Keratinocyte (primary cell): ENCODE data around the gene BOLA3. TPM values are rescaled to one million over a fixed set of nuclear protein-coding genes. Genes with fewer than 3 reads are reported as not detected.

Experiments used
- DNase-seq: peaks from one replicate; pipeline ENCODE4 v3.0.0-alpha.2; 2011; ENCODE audit warnings: low read depth, missing footprints, low spot score
- FAIRE-seq: peaks from 2 replicates; lab custom pipeline; 2011; peaks lifted over from hg19 to GRCh38; lab: Jason Lieb, UNC
- H2AFZ ChIP-seq: 2 replicates; pipeline ENCODE4 v1.6.0; 2012; ENCODE audit warnings: low read length, control low read depth, inconsistent platforms; ENCODE audit not compliant: control insufficient read depth
- H3K27ac ChIP-seq: 2 replicates; pipeline ENCODE4 v1.5.1; 2011; ENCODE audit warnings: low read length; ENCODE audit not compliant: control insufficient read depth, insufficient read depth
- H3K27me3 ChIP-seq: 3 replicates; pipeline ENCODE4 v1.6.0; 2011; ENCODE audit warnings: low read length; ENCODE audit not compliant: control insufficient read depth, insufficient read depth; ENCODE audit errors: extremely low read depth
- H3K36me3 ChIP-seq, 2 experiments: 2 replicates in 1 of 2; 3 replicates in 1 of 2; pipeline ENCODE4 v1.5.1; 2011; ENCODE audit warnings: low read length in 2 of 2, mild to moderate bottlenecking in 1 of 2; ENCODE audit not compliant: control insufficient read depth in 2 of 2, insufficient read depth in 2 of 2; ENCODE audit errors: extremely low read depth in 1 of 2
- H3K4me1 ChIP-seq: 3 replicates; pipeline ENCODE4 v1.5.1; 2011; ENCODE audit warnings: low read length; ENCODE audit not compliant: control insufficient read depth, insufficient read depth; ENCODE audit errors: extremely low read depth
- H3K4me2 ChIP-seq: 3 replicates; pipeline ENCODE4 v1.6.0; 2011; ENCODE audit warnings: low read depth, low read length; ENCODE audit not compliant: control insufficient read depth, insufficient read depth; ENCODE audit errors: extremely low read depth
- H3K4me3 ChIP-seq, 3 experiments: fragments of 200-600 bp in 1 of 3; sonication (generic) in 1 of 3; 2 replicates in 2 of 3; 3 replicates in 1 of 3; pipeline ENCODE4 v1.5.1; 2011 to 2016; ENCODE audit warnings: low read length in 3 of 3, mild to moderate bottlenecking in 3 of 3, control low read depth in 2 of 3, inconsistent platforms in 1 of 3, low read depth in 1 of 3, mixed read lengths in 1 of 3, mixed run types in 1 of 3, moderate library complexity in 1 of 3; ENCODE audit not compliant: control insufficient read depth in 2 of 3, insufficient read depth in 2 of 3; ENCODE audit errors: extremely low read depth in 1 of 3
- H3K79me2 ChIP-seq: 2 replicates; pipeline ENCODE4 v1.6.0; 2012; ENCODE audit warnings: low read length; ENCODE audit not compliant: control insufficient read depth, insufficient read depth
- H3K9ac ChIP-seq: 3 replicates; pipeline ENCODE4 v1.6.0; 2011; ENCODE audit warnings: low read length; ENCODE audit not compliant: control insufficient read depth, insufficient read depth; ENCODE audit errors: extremely low read depth
- H3K9me1 ChIP-seq: 3 replicates; pipeline ENCODE4 v1.6.0; 2011; ENCODE audit warnings: low read length; ENCODE audit not compliant: control insufficient read depth, insufficient read depth; ENCODE audit errors: extremely low read depth
- H3K9me3 ChIP-seq: 2 replicates; pipeline ENCODE4 v1.5.1; 2012; ENCODE audit warnings: low read depth, low read length; ENCODE audit not compliant: control insufficient read depth
- H4K20me1 ChIP-seq: 3 replicates; pipeline ENCODE4 v1.6.0; 2011; ENCODE audit warnings: low read length; ENCODE audit not compliant: control insufficient read depth, insufficient read depth; ENCODE audit errors: extremely low read depth
- EZH2 ChIP-seq: IDR thresholded peaks from one replicate; pipeline ENCODE4 v1.6.1; 2012; ENCODE audit warnings: inconsistent platforms, mild to moderate bottlenecking, low read length, moderate library complexity
- dilution Hi-C: fragments of 300-500 bp; cut with MboI; formaldehyde crosslinking; loops from one replicate; pipeline ENCODE4 v1.7.0; 2020; ENCODE audit warnings: low sequenced_read_pairs; ENCODE audit not compliant: extremely low pct_ligation_motif_present
- polyA plus RNA-seq, 5 experiments: library from polyadenylated mRNA; depleted of rRNA in 3 of 5; stranded (reverse) in 3 of 5; stranded (forward) in 1 of 5; unstranded in 1 of 5; fragments of >200 nt; gene quantifications; 1 replicate in 1 of 5; 2 replicates in 3 of 5; 3 replicates in 1 of 5; pipeline versions ENCODE4 v1.2.1 to v1.2.3, GENCODE V29; 2011 to 2012; ENCODE audit warnings: missing spikeins in 2 of 5, low read depth in 1 of 5, low replicate concordance in 1 of 5
- TF ChIP-seq, protein P1 (sequence below), 3 experiments: IDR thresholded peaks in 1 of 3; conservative IDR thresholded peaks in 1 of 3; optimal IDR thresholded peaks in 1 of 3; 2 replicates in 2 of 3; 3 replicates in 1 of 3; pipeline versions ENCODE3 to v1.5.1; 2011; ENCODE audit warnings: low read length in 3 of 3, mild to moderate bottlenecking in 3 of 3, moderate library complexity in 2 of 3, control low read depth in 1 of 3, inconsistent platforms in 1 of 3; ENCODE audit not compliant: insufficient read depth in 2 of 3; ENCODE audit errors: extremely low read depth in 1 of 3

Gene BOLA3
- polyA plus RNA-seq, 1 donor (not counting 4 experiments of a cell fraction or from before 2014, with no cell fraction given): 116 TPM

DNA sequence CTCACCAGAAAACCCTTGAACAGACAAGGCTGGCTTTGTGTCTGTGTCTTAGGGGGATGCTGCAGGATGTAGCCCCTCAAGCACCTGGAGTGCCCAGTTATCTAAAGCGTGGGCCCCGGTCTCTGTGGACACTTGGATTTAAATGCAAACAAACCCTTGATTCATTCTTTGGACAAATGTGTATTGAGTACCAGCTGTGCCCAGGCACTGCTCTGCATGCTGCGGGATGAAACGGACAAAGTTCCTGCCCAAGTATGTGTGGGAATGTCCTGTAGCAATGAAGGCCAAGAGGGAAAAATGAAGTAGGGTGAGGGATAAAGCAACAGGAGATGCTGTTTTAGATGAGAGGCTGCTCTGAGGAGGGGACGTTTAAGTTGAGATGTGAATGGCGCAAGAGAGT, 53.9 kb downstream of the BOLA3 start:
- H3K27ac ChIP-seq: no peak overlapping the region
- no peaks in the 10 kb centered on the region for H3K9me1 ChIP-seq
- no peaks in the 10 kb centered on the region for H4K20me1 ChIP-seq
- no peak for TF ChIP-seq EZH2
- TF ChIP-seq, protein P1, sequence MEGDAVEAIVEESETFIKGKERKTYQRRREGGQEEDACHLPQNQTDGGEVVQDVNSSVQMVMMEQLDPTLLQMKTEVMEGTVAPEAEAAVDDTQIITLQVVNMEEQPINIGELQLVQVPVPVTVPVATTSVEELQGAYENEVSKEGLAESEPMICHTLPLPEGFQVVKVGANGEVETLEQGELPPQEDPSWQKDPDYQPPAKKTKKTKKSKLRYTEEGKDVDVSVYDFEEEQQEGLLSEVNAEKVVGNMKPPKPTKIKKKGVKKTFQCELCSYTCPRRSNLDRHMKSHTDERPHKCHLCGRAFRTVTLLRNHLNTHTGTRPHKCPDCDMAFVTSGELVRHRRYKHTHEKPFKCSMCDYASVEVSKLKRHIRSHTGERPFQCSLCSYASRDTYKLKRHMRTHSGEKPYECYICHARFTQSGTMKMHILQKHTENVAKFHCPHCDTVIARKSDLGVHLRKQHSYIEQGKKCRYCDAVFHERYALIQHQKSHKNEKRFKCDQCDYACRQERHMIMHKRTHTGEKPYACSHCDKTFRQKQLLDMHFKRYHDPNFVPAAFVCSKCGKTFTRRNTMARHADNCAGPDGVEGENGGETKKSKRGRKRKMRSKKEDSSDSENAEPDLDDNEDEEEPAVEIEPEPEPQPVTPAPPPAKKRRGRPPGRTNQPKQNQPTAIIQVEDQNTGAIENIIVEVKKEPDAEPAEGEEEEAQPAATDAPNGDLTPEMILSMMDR (optimal IDR thresholded peaks at IDR 0.05 in 1 of 3, IDR thresholded peaks at IDR 0.05 in 1 of 3, conservative IDR thresholded peaks at IDR 0.05 in 1 of 3; ENCODE audit: extremely low read depth in 1 of 3, insufficient read depth in 2 of 3, low read length in 3 of 3): no peak
- H3K4me2 ChIP-seq: no peak overlapping the region
- no peaks in the 10 kb centered on the region for H3K4me1 ChIP-seq
- H2AFZ ChIP-seq: no peak overlapping the region
- H3K9ac ChIP-seq: no peak overlapping the region
- H3K4me3 ChIP-seq: no peak overlapping the region
- peaks cover 22 to 34% of the 10 kb centered on the region in 2 experiments for H3K36me3 ChIP-seq
- FAIRE-seq (no peak), DNase-seq (no peak)
- no peaks in the 10 kb centered on the region for H3K79me2 ChIP-seq
- no peaks in the 10 kb centered on the region for H3K27me3 ChIP-seq
- H3K9me3 ChIP-seq: no peaks in the 10 kb centered on the region
- dilution Hi-C loops: no loop called here

DNA sequence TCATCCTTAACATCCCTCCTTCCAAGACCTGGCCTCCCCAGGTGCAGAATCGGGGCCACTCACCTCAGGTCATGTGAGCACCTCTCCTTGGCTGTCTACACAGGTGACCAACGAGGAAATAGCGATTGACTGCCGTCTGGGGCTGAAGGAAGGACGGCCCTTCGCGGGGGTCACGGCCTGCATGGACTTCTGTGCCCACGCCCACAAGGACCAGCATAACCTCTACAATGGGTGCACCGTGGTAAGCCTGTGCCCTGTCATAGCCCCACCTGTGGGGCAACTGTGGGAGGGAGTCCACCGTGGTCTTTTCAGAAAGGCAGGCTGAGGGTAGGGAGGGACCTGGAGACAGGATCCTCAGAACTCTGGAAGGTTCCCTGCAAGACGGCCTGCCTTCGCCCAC, 54.3 kb downstream of the BOLA3 start:
- H3K9ac ChIP-seq: no peak overlapping the region
- no peak for FAIRE-seq
- no peak overlapping the region for H3K4me2 ChIP-seq
- H2AFZ ChIP-seq: no peak overlapping the region
- dilution Hi-C loops: no loop called here
- H4K20me1 ChIP-seq: no peaks in the 10 kb centered on the region
- H3K9me1 ChIP-seq: no peaks in the 10 kb centered on the region
- H3K27me3 ChIP-seq: no peaks in the 10 kb centered on the region
- H3K27ac ChIP-seq: no peak overlapping the region
- H3K4me1 ChIP-seq: no peaks in the 10 kb centered on the region
- TF ChIP-seq EZH2: no peak
- TF ChIP-seq, protein P1 (optimal IDR thresholded peaks at IDR 0.05 in 1 of 3, IDR thresholded peaks at IDR 0.05 in 1 of 3, conservative IDR thresholded peaks at IDR 0.05 in 1 of 3; ENCODE audit: extremely low read depth in 1 of 3, insufficient read depth in 2 of 3, low read length in 3 of 3): no peak
- H3K9me3 ChIP-seq: no peaks in the 10 kb centered on the region
- no peak overlapping the region for H3K4me3 ChIP-seq
- no peak for DNase-seq
- peaks cover 22 to 32% of the 10 kb centered on the region in 2 experiments for H3K36me3 ChIP-seq
- no peaks in the 10 kb centered on the region for H3K79me2 ChIP-seq
